Measurements from ENCODE around the gene ABTB1. TPM values are rescaled to one million over a fixed set of nuclear protein-coding genes. Genes with fewer than 3 reads are reported as not detected.

Gene ABTB1
- total RNA-seq, 1 donor from 2014 or later = 7.2 TPM

DNA sequence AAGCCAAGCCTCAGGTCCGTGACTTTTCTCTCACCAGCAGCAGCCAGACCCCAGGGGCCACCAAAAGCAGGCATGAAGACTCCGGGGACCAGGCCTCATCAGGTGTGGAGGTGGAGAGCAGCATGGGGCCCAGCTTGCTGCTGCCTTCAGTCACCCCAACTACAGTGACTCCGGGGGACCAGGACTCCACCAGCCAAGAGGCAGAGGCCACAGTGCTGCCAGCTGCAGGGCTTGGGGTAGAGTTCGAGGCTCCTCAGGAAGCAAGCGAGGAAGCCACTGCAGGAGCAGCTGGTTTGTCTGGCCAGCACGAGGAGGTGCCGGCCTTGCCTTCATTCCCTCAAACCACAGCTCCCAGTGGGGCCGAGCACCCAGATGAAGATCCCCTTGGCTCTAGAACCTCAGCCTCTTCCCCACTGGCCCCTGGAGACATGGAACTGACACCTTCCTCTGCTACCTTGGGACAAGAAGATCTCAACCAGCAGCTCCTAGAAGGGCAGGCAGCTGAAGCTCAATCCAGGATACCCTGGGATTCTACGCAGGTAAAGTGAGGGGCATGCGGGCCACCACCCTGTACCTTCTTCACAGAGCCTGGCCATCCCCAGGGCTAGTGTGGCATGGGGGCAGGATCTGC is 12.0 kb upstream of the ABTB1 start:
- no peak for DNase-seq (ENCODE audit: low read depth, low spot score)
- H3K4me1 Mint-ChIP-seq = peaks cover 22% of the 10 kb centered on the region
- no peak overlapping the region for H3K27ac Mint-ChIP-seq (ENCODE audit: unreplicated experiment)
- H3K4me3 Mint-ChIP-seq = no peak overlapping the region
- TF ChIP-seq, protein P1, sequence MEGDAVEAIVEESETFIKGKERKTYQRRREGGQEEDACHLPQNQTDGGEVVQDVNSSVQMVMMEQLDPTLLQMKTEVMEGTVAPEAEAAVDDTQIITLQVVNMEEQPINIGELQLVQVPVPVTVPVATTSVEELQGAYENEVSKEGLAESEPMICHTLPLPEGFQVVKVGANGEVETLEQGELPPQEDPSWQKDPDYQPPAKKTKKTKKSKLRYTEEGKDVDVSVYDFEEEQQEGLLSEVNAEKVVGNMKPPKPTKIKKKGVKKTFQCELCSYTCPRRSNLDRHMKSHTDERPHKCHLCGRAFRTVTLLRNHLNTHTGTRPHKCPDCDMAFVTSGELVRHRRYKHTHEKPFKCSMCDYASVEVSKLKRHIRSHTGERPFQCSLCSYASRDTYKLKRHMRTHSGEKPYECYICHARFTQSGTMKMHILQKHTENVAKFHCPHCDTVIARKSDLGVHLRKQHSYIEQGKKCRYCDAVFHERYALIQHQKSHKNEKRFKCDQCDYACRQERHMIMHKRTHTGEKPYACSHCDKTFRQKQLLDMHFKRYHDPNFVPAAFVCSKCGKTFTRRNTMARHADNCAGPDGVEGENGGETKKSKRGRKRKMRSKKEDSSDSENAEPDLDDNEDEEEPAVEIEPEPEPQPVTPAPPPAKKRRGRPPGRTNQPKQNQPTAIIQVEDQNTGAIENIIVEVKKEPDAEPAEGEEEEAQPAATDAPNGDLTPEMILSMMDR (conservative IDR thresholded peaks at IDR 0.05) = no peak
- no peaks in the 10 kb centered on the region for H3K27me3 Mint-ChIP-seq (ENCODE audit: low read depth)
- H3K36me3 Mint-ChIP-seq (ENCODE audit: low read depth) = peaks cover 13% of the 10 kb centered on the region
- H3K9me3 Mint-ChIP-seq = no peaks in the 10 kb centered on the region

DNA sequence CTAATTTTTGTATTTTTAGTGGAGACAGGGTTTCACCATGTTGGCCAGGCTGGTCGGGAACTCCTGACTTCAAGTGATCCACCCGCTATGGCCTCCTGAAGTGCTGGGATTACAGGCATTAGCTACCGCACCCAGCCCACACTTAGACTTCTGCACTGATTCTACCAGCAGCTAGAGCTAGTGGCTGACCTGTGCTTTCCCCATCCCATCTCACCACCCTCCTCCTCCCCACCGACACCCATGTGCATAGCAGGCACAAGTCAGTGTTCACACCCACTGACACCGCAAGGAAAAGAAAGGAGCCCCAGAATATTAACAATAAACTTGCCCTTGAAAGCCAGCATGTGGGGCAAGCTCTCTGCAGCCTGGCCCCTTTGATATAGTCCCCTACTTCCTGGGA is 11.2 kb upstream of the ABTB1 start:
- H3K27me3 Mint-ChIP-seq (ENCODE audit: low read depth) = no peaks in the 10 kb centered on the region
- TF ChIP-seq, protein P1 (conservative IDR thresholded peaks at IDR 0.05) = no peak
- no peak overlapping the region for H3K27ac Mint-ChIP-seq (ENCODE audit: unreplicated experiment)
- peaks cover 17% of the 10 kb centered on the region for H3K36me3 Mint-ChIP-seq (ENCODE audit: low read depth)
- DNase-seq (ENCODE audit: low read depth, low spot score) = no peak
- H3K4me3 Mint-ChIP-seq = no peak overlapping the region
- peaks cover 20% of the 10 kb centered on the region for H3K4me1 Mint-ChIP-seq
- H3K9me3 Mint-ChIP-seq = no peaks in the 10 kb centered on the region

DNA sequence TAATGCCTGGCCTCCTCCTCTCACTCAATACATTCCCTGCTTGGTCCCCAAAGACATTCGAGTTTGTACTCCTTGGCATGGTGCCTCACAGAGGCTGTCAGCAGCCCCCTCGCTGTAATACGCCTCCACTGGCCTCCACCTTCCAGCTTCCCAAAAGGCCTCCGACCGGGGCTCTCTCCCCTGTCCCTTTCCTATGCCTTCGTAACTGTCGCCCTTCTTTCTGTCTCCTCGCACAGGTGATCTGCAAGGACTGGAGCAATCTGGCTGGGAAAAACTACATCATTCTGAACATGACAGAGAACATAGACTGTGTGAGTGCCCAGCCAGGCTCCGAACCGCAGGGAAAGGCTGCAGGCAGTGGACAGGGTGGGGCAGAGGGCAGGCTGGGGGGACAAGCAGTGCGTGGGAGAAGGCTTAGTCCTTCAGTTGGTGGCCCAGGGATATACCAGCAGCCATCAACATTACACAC is 10.7 kb upstream of the ABTB1 start:
- Mint-ChIP-seq H3K36me3 (ENCODE audit: low read depth) (peaks cover 17% of the 10 kb centered on the region), H3K27me3 (ENCODE audit: low read depth) (no peaks in the 10 kb centered on the region), H3K9me3 (no peaks in the 10 kb centered on the region), H3K4me3 (no peak overlapping the region), H3K27ac (ENCODE audit: unreplicated experiment) (no peak overlapping the region), H3K4me1 (peaks cover 20% of the 10 kb centered on the region)
- DNase-seq (ENCODE audit: low read depth, low spot score) = no peak
- TF ChIP-seq, protein P1 (conservative IDR thresholded peaks at IDR 0.05) = no peak

DNA sequence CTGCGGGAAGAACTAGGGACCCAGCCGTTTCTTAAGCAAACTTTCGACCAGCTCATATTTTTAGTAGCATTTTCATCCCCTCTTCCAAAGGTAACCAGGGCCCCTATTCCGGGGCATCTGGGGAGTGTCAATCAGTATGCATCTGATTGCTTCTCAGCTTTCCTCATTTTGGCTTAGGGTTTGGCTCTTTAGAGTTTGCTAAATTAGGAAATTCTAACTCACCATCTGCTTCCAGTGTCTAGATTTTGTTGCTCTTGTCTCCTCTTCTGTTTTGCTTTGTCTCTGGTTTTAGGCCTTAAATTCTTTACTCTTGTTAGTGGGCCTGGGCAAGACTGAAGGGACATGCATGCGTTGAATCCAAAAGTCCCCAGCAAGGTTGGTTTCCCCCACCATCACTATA is 9.6 kb upstream of the ABTB1 start:
- TF ChIP-seq, protein P1 (conservative IDR thresholded peaks at IDR 0.05) = no peak
- H3K9me3 Mint-ChIP-seq = no peaks in the 10 kb centered on the region
- peaks cover 17% of the 10 kb centered on the region for H3K36me3 Mint-ChIP-seq (ENCODE audit: low read depth)
- peaks cover 20% of the 10 kb centered on the region for H3K4me1 Mint-ChIP-seq
- DNase-seq (ENCODE audit: low read depth, low spot score) = no peak
- H3K27me3 Mint-ChIP-seq (ENCODE audit: low read depth) = no peaks in the 10 kb centered on the region
- H3K27ac Mint-ChIP-seq (ENCODE audit: unreplicated experiment) = no peak overlapping the region
- no peak overlapping the region for H3K4me3 Mint-ChIP-seq

DNA sequence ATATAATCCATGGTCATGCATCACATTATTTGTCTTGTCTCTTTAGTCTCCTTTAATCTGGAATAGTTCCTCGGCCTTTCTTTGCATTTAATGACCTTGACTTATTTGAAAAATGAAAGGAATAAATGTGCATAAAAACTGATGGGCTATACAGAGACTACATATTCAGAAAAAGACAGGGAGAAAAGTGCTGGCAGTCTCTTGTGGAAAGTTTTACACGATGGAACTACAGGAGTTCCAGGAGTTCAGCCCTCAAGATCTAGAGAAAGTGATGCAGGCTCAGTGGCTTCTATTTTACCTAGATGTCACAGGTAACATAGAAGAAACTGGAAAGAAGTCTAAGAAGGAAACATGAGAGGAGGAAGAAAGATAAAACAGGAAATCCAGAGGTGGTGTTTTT is 7.6 kb upstream of the ABTB1 start:
- Mint-ChIP-seq H3K4me1 (peaks cover 13% of the 10 kb centered on the region), H3K9me3 (no peaks in the 10 kb centered on the region), H3K27me3 (ENCODE audit: low read depth) (no peaks in the 10 kb centered on the region), H3K27ac (ENCODE audit: unreplicated experiment) (no peak overlapping the region), H3K4me3 (no peak overlapping the region), H3K36me3 (ENCODE audit: low read depth) (peaks cover 26% of the 10 kb centered on the region)
- TF ChIP-seq, protein P1 (conservative IDR thresholded peaks at IDR 0.05) = no peak
- DNase-seq (ENCODE audit: low read depth, low spot score) = no peak
